ENCODE results near the gene BABAM2. TPM values are rescaled to one million over a fixed set of nuclear protein-coding genes. Genes with fewer than 3 reads are reported as not detected.
A peak's percentile ranks its signal among the peaks of the same experiment; 100 is the strongest.

BABAM2 gene
- total RNA-seq, 1 experiment from 2014 or later: 46.1 TPM

DNA sequence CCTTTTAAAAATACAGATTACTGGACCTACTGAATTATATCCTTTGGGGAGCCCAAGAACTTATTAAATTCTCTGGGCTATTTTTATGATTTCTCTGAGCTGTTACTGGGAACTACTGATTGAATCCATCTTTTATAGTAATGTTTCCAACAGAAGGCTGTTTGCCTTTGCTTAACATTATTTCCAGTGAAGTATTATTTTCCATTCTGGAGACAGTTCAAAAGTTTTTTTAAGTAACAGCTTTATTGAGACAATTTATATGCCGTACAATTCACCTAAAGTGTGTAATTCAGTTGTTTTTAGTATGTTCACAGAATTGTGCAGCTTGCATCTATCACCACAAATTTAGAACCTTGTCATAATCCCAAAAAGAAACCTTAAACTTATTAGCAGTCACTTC lies 100.6 kb downstream of the BABAM2 start:
- Histone ChIP-seq H3K9me3 (ENCODE audit: insufficient read depth, low read depth) (peaks cover 6% of the 10 kb centered on the region; the same call in 1 of the 2 replicates), H3K27me3 (ENCODE audit: insufficient read depth, low read depth) (no peaks in the 10 kb centered on the region), H3F3A (ENCODE audit: insufficient read depth, low read depth) (peaks cover 37% of the 10 kb centered on the region), H3K4me3 (no peak overlapping the region), H3K9me2 (ENCODE audit: insufficient read depth) (no peaks in the 10 kb centered on the region), H3K36me3 (ENCODE audit: low read depth) (0 out of 2 replicates have a peak, but pooled peaks cover 20% of the 10 kb centered on the region), H4K20me1 (ENCODE audit: insufficient read depth) (no peaks in the 10 kb centered on the region), H3K4me1 (replicated peaks; ENCODE audit: insufficient read depth) (peaks cover 35% of the 10 kb centered on the region), H3K79me2 (ENCODE audit: low read depth) (peaks cover 19% of the 10 kb centered on the region; the same call in 1 of the 2 replicates), H3K27ac (no peak overlapping the region), H3K4me2 (no peak overlapping the region), H2AFZ (no peak overlapping the region)
- no peak for DNase-seq
- TF ChIP-seq, protein P1, sequence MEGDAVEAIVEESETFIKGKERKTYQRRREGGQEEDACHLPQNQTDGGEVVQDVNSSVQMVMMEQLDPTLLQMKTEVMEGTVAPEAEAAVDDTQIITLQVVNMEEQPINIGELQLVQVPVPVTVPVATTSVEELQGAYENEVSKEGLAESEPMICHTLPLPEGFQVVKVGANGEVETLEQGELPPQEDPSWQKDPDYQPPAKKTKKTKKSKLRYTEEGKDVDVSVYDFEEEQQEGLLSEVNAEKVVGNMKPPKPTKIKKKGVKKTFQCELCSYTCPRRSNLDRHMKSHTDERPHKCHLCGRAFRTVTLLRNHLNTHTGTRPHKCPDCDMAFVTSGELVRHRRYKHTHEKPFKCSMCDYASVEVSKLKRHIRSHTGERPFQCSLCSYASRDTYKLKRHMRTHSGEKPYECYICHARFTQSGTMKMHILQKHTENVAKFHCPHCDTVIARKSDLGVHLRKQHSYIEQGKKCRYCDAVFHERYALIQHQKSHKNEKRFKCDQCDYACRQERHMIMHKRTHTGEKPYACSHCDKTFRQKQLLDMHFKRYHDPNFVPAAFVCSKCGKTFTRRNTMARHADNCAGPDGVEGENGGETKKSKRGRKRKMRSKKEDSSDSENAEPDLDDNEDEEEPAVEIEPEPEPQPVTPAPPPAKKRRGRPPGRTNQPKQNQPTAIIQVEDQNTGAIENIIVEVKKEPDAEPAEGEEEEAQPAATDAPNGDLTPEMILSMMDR (conservative IDR thresholded peaks at IDR 0.05): no peak
- no peak for TF ChIP-seq EZH2 (IDR thresholded peaks at IDR 0.05; ENCODE audit: low read depth)
- intact Hi-C loops (cut with micrococcal nuclease; ENCODE audit: unreplicated experiment): loop anchor here (10.0 kb wide), 1 partner anchor 284 kb away; no protein-coding TSS in a partner anchor
- BruUV-seq (replicated peaks): no TSS peak
- ChIA-PET CTCF (interaction anchor here (0.6 kb wide), 1 partner anchor 13 kb away, joined by 3 read pairs; no protein-coding TSS in a partner anchor), POLR2A (ENCODE audit: unreplicated experiment) (interaction anchor here (0.5 to 0.6 kb wide), 2 partner anchors 110 to 128 kb away, joined by 3 read pairs; no protein-coding TSS in a partner anchor)

DNA sequence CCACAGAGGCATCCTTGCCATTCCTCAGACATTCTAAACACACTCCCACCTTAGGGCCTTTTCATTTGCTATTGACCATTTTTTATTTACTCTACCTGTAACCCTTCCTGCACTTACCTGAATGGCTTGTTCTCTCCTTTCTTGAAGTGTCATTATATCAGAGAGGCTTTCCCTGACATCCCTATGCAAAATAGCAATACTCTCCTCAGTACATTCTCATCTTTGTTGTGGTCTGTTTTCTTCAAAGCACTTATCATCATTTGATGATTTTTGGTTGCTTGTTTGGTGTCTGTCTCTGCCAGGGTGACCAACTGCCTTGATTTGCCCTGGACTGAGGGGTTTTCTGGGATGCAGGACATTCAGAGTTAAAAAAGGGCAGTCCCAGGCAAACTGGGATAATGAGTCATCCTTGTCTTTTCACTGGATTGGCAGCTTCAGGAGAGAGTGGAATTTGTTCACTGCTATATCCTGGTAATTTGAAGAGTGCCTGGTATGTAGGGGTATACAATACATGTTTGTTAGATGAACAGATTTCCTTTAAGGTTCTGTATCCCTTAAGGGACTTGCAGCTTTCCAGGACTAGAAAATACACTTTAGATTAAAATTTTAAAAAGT lies 102.4 kb downstream of the BABAM2 start:
- Histone ChIP-seq H3K4me1 (replicated peaks; ENCODE audit: insufficient read depth) (peaks cover 35% of the 10 kb centered on the region), H3K9me3 (ENCODE audit: insufficient read depth, low read depth) (peaks cover 6% of the 10 kb centered on the region; the same call in 1 of the 2 replicates), H3K27me3 (ENCODE audit: insufficient read depth, low read depth) (no peaks in the 10 kb centered on the region), H2AFZ (no peak overlapping the region), H3K4me2 (peak overlapping the region; percentile 66), H3K36me3 (ENCODE audit: low read depth) (0 out of 2 replicates have a peak, but pooled peaks cover 20% of the 10 kb centered on the region), H4K20me1 (ENCODE audit: insufficient read depth) (no peaks in the 10 kb centered on the region), H3K79me2 (ENCODE audit: low read depth) (peaks cover 20% of the 10 kb centered on the region; the same call in 1 of the 2 replicates), H3F3A (ENCODE audit: insufficient read depth, low read depth) (peaks cover 37% of the 10 kb centered on the region), H3K9me2 (ENCODE audit: insufficient read depth) (no peaks in the 10 kb centered on the region), H3K4me3 (no peak overlapping the region; the same call in 1 of the 2 replicates), H3K27ac (peak overlapping the region; percentile 75)
- intact Hi-C loops (cut with micrococcal nuclease; ENCODE audit: unreplicated experiment): loop anchor here (2.0 to 10.0 kb wide), 2 partner anchors 282 to 398 kb away; no protein-coding TSS in a partner anchor
- ChIA-PET CTCF (no interaction called here), POLR2A (ENCODE audit: unreplicated experiment) (interaction anchor here (0.6 to 0.7 kb wide), 2 partner anchors 194 to 377 kb away, joined by 4 to 5 read pairs; no protein-coding TSS in a partner anchor)
- BruUV-seq (replicated peaks): no TSS peak
- TF ChIP-seq EZH2 (IDR thresholded peaks at IDR 0.05; ENCODE audit: low read depth): no peak
- TF ChIP-seq, protein P1 (conservative IDR thresholded peaks at IDR 0.05): no peak
- peak; percentile 35 to 86 for DNase-seq

DNA sequence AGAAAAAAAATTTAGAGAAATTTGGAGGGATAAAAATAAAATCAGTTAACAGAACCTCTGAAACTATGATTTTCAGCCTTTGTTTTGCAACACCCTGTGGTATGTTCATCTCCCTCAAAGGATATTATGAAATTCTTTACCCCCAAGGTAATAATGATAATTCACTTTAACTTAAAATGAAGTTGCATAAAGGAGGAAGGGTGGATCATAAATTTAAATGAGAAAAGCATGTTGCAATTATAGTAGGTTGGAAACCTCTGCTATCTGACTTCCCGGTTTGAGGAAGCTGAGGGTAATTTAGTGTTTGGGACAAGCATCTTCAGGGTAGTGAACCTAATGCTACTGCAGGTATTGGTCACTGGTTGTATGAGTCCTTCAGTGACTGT lies 102.9 kb downstream of the BABAM2 start:
- H3K4me3 ChIP-seq: peak overlapping the region; percentile 28; the same call in 1 of the 2 replicates
- intact Hi-C loops (cut with micrococcal nuclease; ENCODE audit: unreplicated experiment): loop anchor here (2.0 to 10.0 kb wide), 2 partner anchors 281 to 397 kb away; no protein-coding TSS in a partner anchor
- no peaks in the 10 kb centered on the region for H4K20me1 ChIP-seq (ENCODE audit: insufficient read depth)
- H3K27me3 ChIP-seq (ENCODE audit: insufficient read depth, low read depth): no peaks in the 10 kb centered on the region
- peaks cover 37% of the 10 kb centered on the region for H3F3A ChIP-seq (ENCODE audit: insufficient read depth, low read depth)
- H3K79me2 ChIP-seq (ENCODE audit: low read depth): peaks cover 20% of the 10 kb centered on the region; the same call in 1 of the 2 replicates
- peaks cover 35% of the 10 kb centered on the region for H3K4me1 ChIP-seq (replicated peaks; ENCODE audit: insufficient read depth)
- TF ChIP-seq, protein P1 (conservative IDR thresholded peaks at IDR 0.05): no peak
- no peak for TF ChIP-seq EZH2 (IDR thresholded peaks at IDR 0.05; ENCODE audit: low read depth)
- no TSS peak for BruUV-seq (replicated peaks)
- H3K9me3 ChIP-seq (ENCODE audit: insufficient read depth, low read depth): peaks cover 6% of the 10 kb centered on the region; the same call in 1 of the 2 replicates
- DNase-seq: peak in 1 of 2 experiments; percentile 71
- peak overlapping the region; percentile 75 for H3K27ac ChIP-seq
- ChIA-PET CTCF (no interaction called here), POLR2A (ENCODE audit: unreplicated experiment) (no interaction called here)
- H3K9me2 ChIP-seq (ENCODE audit: insufficient read depth): no peaks in the 10 kb centered on the region
- peak overlapping the region; percentile 66 for H3K4me2 ChIP-seq
- 0 out of 2 replicates have a peak, but pooled peaks cover 19% of the 10 kb centered on the region for H3K36me3 ChIP-seq (ENCODE audit: low read depth)
- no peak overlapping the region for H2AFZ ChIP-seq
